Transverse colon (tissue), 4 donors: ENCODE data around the gene AKR1C8. TPM values are rescaled to one million over a fixed set of nuclear protein-coding genes. Genes with fewer than 3 reads are reported as not detected.
A peak's percentile ranks its signal among the peaks of the same experiment; 100 is the strongest.
"Not testable (repeated sequence)": the region's sequence is repeated elsewhere in the genome, so short reads cannot be mapped to it uniquely, and the experiment has no call there.

Source experiments
- DNase-seq: peaks from one replicate; pipeline ENCODE4 v3.0.0-alpha.2; 2019
- H3K27ac ChIP-seq, 4 donors: fragments of 200-600 bp; sonication (generic); 2 replicates each; pipeline ENCODE4 v1.5.1; 2016 to 2018; ENCODE audit warnings: inconsistent platforms in 4 of 4
- H3K27me3 ChIP-seq: fragments of 200-600 bp; sonication (generic); 2 replicates; pipeline ENCODE4 v1.5.1; 2017; ENCODE audit warnings: inconsistent platforms
- H3K36me3 ChIP-seq, 4 donors: fragments of 200-600 bp; sonication (generic); 2 replicates each; pipeline ENCODE4 v1.5.1; 2017 to 2019; ENCODE audit warnings: inconsistent platforms in 4 of 4
- H3K4me1 ChIP-seq, 4 donors: fragments of 200-600 bp; sonication (generic); 2 replicates each; pipeline ENCODE4 v1.5.1; 2017 to 2020; ENCODE audit warnings: inconsistent platforms in 4 of 4
- H3K4me3 ChIP-seq, 4 donors: fragments of 200-600 bp; sonication (generic); 1 replicate in 1 of 4; 2 replicates in 3 of 4; pipeline versions ENCODE4 v1.5.1 to v1.6.1; 2017 to 2019; ENCODE audit warnings: inconsistent platforms in 4 of 4
- H3K9me3 ChIP-seq, 2 donors: fragments of 200-600 bp; sonication (generic); 2 replicates each; pipeline ENCODE4 v1.5.1; 2017 to 2019; ENCODE audit warnings: inconsistent platforms in 2 of 2
- EP300 ChIP-seq: sonication (generic); formaldehyde crosslinking; IDR thresholded peaks from one replicate; pipeline ENCODE4 v1.6.1; 2017; ENCODE audit warnings: antibody characterized with exemption, low read depth
- POLR2A ChIP-seq: fragments of 450-650 bp; IDR thresholded peaks from one replicate; pipeline ENCODE4 v1.6.1; 2016; ENCODE audit warnings: antibody characterized with exemption, mild to moderate bottlenecking, moderate library complexity
- POLR2AphosphoS5 ChIP-seq, 3 donors: sonication (generic); formaldehyde crosslinking; IDR thresholded peaks; one replicate each; pipeline ENCODE4 v1.6.1; 2016; ENCODE audit warnings: antibody characterized with exemption in 3 of 3
- WGBS, 2 donors: methylation state at CpG; one replicate each; pipeline ENCODE4 v1.1.5; 2018; ENCODE audit warnings: low coverage in 1 of 2; 5-methylcytosine and 5-hydroxymethylcytosine counted together
- in situ Hi-C, 4 donors: fragments of 200-750 bp; cut with MboI; loops; one replicate each; pipeline versions ENCODE4 v1.15.0 to v1.15.1; 2017; ENCODE audit warnings: low sequenced_read_pairs in 3 of 4, low pct_ligation_motif_present in 1 of 4, low pct_unique_long_range_greater_than_20kb in 1 of 4
- intact Hi-C: fragments of 100-400 bp; cut with DNase I; formaldehyde crosslinking; loops from one replicate; pipeline ENCODE4 v1.15.1; 2023; ENCODE audit warnings: low total_unique reads
- total RNA-seq, 4 donors: library from RNA; depleted of rRNA; stranded (reverse); fragments of >200 nt; gene quantifications; one replicate each; pipeline ENCODE4 v1.1.0, GENCODE V29; 2016
- TF ChIP-seq, protein P1 (sequence below), 5 experiments: fragments of 200-600 bp in 3 of 5; fragments of 450-650 bp in 2 of 5; sonication (generic) in 3 of 5; IDR thresholded peaks; 1 replicate in 2 of 5; 2 replicates in 3 of 5; pipeline ENCODE4 v1.5.1; 2016 to 2017; ENCODE audit warnings: antibody characterized with exemption in 5 of 5, inconsistent platforms in 3 of 5, mild to moderate bottlenecking in 2 of 5, moderate library complexity in 1 of 5

The AKR1C8 gene
- total RNA-seq, 4 donors from 2014 or later: 1.4 TPM; not detected in 3

DNA sequence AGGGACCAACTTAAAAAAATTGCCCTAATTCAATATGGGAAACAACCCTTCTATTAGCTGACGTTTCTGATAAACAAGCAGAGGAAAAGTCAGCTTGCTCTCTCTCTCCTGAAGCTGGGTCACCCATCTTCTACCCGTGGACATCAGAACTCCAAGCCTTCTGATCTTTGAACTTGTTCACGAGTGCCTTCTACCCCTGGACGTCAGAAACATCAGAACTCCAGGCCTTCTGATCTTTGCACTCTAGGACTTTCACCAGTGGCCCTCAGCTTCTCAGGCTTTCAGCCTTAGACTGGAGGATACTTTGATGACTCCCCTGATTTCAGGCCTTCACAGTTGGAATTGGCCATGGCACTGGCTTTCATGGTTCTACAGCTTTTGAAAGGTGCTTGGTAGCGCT is 41.8 kb downstream of the AKR1C8 start:
- Histone ChIP-seq H3K9me3 (peaks cover under 1 to 3% of the 10 kb centered on the region in 2 donors), H3K27me3 (no peaks in the 10 kb centered on the region), H3K4me3 (no peak overlapping the region), H3K4me1 (peaks cover 0 to 26% (median 16%) of the 10 kb centered on the region in 4 donors), H3K36me3 (no peaks in the 10 kb centered on the region), H3K27ac (no peak overlapping the region)
- in situ Hi-C loops (no loop called here), intact Hi-C loops (no loop called here)
- TF ChIP-seq, protein P1, sequence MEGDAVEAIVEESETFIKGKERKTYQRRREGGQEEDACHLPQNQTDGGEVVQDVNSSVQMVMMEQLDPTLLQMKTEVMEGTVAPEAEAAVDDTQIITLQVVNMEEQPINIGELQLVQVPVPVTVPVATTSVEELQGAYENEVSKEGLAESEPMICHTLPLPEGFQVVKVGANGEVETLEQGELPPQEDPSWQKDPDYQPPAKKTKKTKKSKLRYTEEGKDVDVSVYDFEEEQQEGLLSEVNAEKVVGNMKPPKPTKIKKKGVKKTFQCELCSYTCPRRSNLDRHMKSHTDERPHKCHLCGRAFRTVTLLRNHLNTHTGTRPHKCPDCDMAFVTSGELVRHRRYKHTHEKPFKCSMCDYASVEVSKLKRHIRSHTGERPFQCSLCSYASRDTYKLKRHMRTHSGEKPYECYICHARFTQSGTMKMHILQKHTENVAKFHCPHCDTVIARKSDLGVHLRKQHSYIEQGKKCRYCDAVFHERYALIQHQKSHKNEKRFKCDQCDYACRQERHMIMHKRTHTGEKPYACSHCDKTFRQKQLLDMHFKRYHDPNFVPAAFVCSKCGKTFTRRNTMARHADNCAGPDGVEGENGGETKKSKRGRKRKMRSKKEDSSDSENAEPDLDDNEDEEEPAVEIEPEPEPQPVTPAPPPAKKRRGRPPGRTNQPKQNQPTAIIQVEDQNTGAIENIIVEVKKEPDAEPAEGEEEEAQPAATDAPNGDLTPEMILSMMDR (IDR thresholded peaks at IDR 0.05): no peak
- TF ChIP-seq EP300: no peak
- no peak for TF ChIP-seq POLR2AphosphoS5 (IDR thresholded peaks at IDR 0.05)
- no peak for TF ChIP-seq POLR2A
- no peak for DNase-seq
- WGBS, 2 donors: 69 to 81% methylated on average over 2 to 5 of the region's 5 CpGs

DNA sequence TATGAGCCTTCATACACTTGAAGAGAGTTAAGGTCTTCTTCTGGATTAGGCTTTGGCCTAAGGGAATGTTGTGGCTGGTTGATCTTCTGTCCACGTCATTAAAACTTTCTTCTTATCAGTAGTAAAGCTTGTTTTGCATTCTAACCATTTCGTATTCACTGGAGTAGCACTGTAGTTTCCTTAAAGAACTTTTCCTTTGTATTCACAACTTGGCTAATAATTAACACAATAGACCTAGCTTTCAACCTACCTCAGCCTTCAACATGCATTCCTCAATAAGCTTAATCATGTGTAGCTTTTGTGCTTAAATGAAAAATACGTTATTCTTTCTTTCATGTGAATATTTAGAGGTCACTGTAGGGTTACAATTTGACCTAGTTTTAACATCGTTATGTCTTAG is 42.8 kb downstream of the AKR1C8 start:
- H3K9me3 ChIP-seq: peaks cover 4 to 7% of the 10 kb centered on the region in 2 donors
- in situ Hi-C loops (no loop called here), intact Hi-C loops (no loop called here)
- H3K27ac ChIP-seq: peak overlapping the region in 1 of 4 donors; percentile 8
- no peak for TF ChIP-seq POLR2AphosphoS5 (IDR thresholded peaks at IDR 0.05)
- no peaks in the 10 kb centered on the region for H3K36me3 ChIP-seq
- peaks cover 0 to 17% (median 11%) of the 10 kb centered on the region in 4 donors for H3K4me1 ChIP-seq
- no peak overlapping the region for H3K4me3 ChIP-seq
- H3K27me3 ChIP-seq: no peaks in the 10 kb centered on the region
- DNase-seq: no peak
- WGBS, 2 donors: 28 to 41% methylated on average over 4 of the region's 4 CpGs

DNA sequence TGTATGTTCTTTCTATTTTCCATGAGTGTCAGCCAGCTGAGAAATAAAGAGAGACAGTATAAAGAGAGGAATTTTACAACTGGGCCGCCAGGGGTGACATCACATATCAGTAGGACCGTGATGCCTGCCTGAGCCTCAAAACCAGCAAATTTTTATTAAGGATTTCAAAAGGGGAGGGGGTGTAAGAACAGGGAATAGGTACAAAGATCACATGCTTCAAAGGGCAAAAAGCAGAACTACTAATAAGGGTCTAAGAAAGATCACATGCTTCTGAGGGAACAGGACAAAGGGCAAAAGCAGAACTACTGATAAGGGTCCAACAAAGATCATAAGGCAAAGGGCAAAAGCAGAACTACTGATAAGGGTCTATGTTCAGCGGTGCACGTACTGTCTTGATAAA is 47.3 kb downstream of the AKR1C8 start:
- 34 to 90% methylated on average over 2 to 4 of the region's 4 CpGs for WGBS, 2 donors
- intact Hi-C loops, H3K27ac ChIP-seq, H3K4me1 ChIP-seq, H3K27me3 ChIP-seq, DNase-seq, in situ Hi-C loops, H3K36me3 ChIP-seq, H3K4me3 ChIP-seq: not testable (repeated sequence)
- H3K9me3 ChIP-seq: peaks cover 17 to 21% of the 10 kb centered on the region in 2 donors

DNA sequence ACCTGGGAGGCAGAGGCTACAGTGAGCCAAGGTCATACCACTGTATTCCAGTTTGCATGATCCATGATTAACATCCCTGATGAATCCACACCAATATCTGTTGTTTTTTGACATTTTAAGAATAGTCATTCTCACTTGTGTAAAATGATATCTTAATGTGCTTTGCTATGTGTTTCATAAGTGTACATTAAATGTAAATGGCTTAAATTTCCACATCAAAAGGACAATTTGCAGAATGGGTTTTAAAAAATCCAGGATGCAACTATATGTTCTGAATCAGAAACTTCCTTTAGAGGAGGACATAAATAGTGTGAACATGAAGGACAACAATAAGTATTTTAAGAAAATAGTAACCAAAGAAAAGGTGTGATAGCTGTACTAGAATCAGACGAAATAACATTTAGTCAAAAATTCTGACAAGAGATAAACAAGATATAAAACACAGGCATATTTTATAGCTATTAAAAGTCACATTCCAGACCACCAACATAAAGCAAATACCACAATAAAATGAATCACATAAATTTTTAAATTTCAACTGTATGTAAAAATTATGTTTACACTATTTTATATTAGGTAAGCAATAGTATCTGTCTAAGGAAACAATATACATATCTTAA is 48.4 kb downstream of the AKR1C8 start:
- TF ChIP-seq POLR2AphosphoS5 (IDR thresholded peaks at IDR 0.05): no peak
- Histone ChIP-seq H3K36me3 (no peaks in the 10 kb centered on the region), H3K27me3 (no peaks in the 10 kb centered on the region), H3K4me1 (peaks cover 0 to 4% (median 0%) of the 10 kb centered on the region in 4 donors), H3K4me3 (no peak overlapping the region), H3K27ac (no peak overlapping the region), H3K9me3 (peaks cover 17 to 21% of the 10 kb centered on the region in 2 donors)
- intact Hi-C loops: no loop called here
- in situ Hi-C loops: no loop called here
- 87 to 95% methylated on average over 1 of the region's 1 CpG for WGBS, 2 donors
- DNase-seq: no peak

DNA sequence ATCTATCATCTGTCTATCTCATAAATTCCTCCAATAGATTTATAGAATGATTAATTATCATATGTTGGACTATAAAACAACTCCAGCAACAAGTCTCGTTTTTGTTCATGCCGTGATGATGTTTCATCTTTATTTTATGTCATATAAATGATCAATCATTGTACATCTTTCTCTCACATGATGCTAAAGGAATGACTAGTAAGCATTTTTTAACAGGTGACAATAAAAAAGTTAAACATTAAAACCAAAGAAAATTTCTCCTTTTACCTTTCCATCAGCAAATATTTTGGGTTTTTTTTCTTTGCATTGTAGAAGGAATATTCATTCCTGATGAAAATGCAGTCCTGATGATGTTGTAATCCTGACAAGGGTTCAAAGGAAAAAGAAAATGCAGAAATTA is 49.4 kb downstream of the AKR1C8 start:
- H3K4me1 ChIP-seq: no peaks in the 10 kb centered on the region
- in situ Hi-C loops: no loop called here
- H3K36me3 ChIP-seq: no peaks in the 10 kb centered on the region
- H3K4me3 ChIP-seq: no peak overlapping the region
- H3K27me3 ChIP-seq: no peaks in the 10 kb centered on the region
- TF ChIP-seq, protein P1 (IDR thresholded peaks at IDR 0.05): no peak
- TF ChIP-seq POLR2AphosphoS5 (IDR thresholded peaks at IDR 0.05) (no peak), POLR2A (no peak), EP300 (no peak)
- WGBS, 2 donors: 71 to 79% methylated on average over 2 of the region's 2 CpGs
- peaks cover 17 to 21% of the 10 kb centered on the region in 2 donors for H3K9me3 ChIP-seq
- no peak overlapping the region for H3K27ac ChIP-seq
- intact Hi-C loops: no loop called here
- DNase-seq: no peak
